H1 (cell line): ENCODE data around the gene CCDC197. TPM values are rescaled to one million over a fixed set of nuclear protein-coding genes. Genes with fewer than 3 reads are reported as not detected.

ENCODE experiments used
- CBX8 ChIP-seq: fragments of 300-800, 300-1000 bp; sonication (generic); IDR thresholded peaks from 2 replicates; pipeline ENCODE4 v1.7.1; 2016; ENCODE audit warnings: low read depth, low read length, borderline replicate concordance
- CHD7 ChIP-seq: fragments of 300-600 bp; sonication (generic); IDR thresholded peaks from 2 replicates; pipeline ENCODE4 v1.7.1; 2012; ENCODE audit warnings: low read length, moderate library complexity, mild to moderate bottlenecking, inconsistent platforms; ENCODE audit not compliant: insufficient replicate concordance
- FOSL1 ChIP-seq: IDR thresholded peaks from 2 replicates; pipeline ENCODE4 v1.6.1; 2011; ENCODE audit warnings: mild to moderate bottlenecking, low read depth, low read length, moderate library complexity; ENCODE audit not compliant: insufficient read depth
- SIRT6 ChIP-seq: IDR thresholded peaks from one replicate; pipeline ENCODE4 v1.7.1; 2012; ENCODE audit warnings: low read length, inconsistent platforms
- SUZ12 ChIP-seq: fragments of 200-600 bp; sonication (generic); IDR thresholded peaks from 2 replicates; pipeline ENCODE4 v1.6.1; 2012; ENCODE audit warnings: mild to moderate bottlenecking, inconsistent platforms, low read length, moderate library complexity, mixed read lengths
- polyA plus RNA-seq, 7 experiments: library from polyadenylated mRNA; depleted of rRNA in 3 of 7; stranded (reverse) in 5 of 7; unstranded in 2 of 7; fragments of >200 nt in 5 of 7; fragments of 200-250 nt in 2 of 7; gene quantifications; 1 replicate in 5 of 7; 2 replicates in 1 of 7; 4 replicates in 1 of 7; pipeline versions ENCODE4 v1.2.1 to v1.2.3, GENCODE V29; 2011 to 2013; ENCODE audit warnings: missing spikeins in 2 of 7, mixed read lengths in 2 of 7
- total RNA-seq: library from RNA; stranded (reverse); fragmentation: NEBNext Ultra II Directional; extraction: Animal tissue kit (Norgen Biotek cat#: 25700); gene quantifications from 2 replicates; pipeline ENCODE4 v1.2.1, GENCODE V29; 2021

CCDC197 gene
- total and polyA plus RNA-seq, 2 of the 8 experiments (the other 6 are each of a cell fraction or from before 2014, with no cell fraction given) = not detected

- TF ChIP-seq CHD7 = no peak
- no peak for TF ChIP-seq SUZ12
- no peak for TF ChIP-seq CBX8
- no peak for TF ChIP-seq FOSL1
- no peak for TF ChIP-seq SIRT6
Observed at GRCh38 chr14:94003397-94003796, 6.3 kb downstream of the CCDC197 start (continued).
